ENCODE results near the gene IZUMO1.
"Not testable (repeated sequence)": the region's sequence is repeated elsewhere in the genome, so short reads cannot be mapped to it uniquely, and the experiment has no call there.

IZUMO1 gene

GRCh38 chr19:48746738-48747575, at the start of gene IZUMO1:
Gene IZUMO1 (minus strand): TSS chr19:48746909. CDS start chr19:48745859, 1,050 bp downstream.
- TF ChIP-seq CTCF (IDR thresholded peaks at IDR 0.05; ENCODE audit: low read depth, low read length): no peak
- peak within 1 kb of the TSS; percentile 56 to 66 for H3K4me3 ChIP-seq (replicated peaks in 1 of 2; ENCODE audit: low read depth in 2 of 2, low read length in 2 of 2)
- DNase-seq (ENCODE audit: low read depth in 2 of 2): peak; percentile 93 to 95

GRCh38 chr19:48795685-48796070, 49.0 kb upstream of the IZUMO1 start:
- H3K4me3 ChIP-seq (replicated peaks in 1 of 2; ENCODE audit: low read depth in 2 of 2, low read length in 2 of 2): no peak overlapping the region
- no peak for DNase-seq (ENCODE audit: low read depth in 2 of 2)
- no peak for TF ChIP-seq CTCF (IDR thresholded peaks at IDR 0.05; ENCODE audit: low read depth, low read length)

GRCh38 chr19:48795055-48795684, 48.5 kb upstream of the IZUMO1 start:
- DNase-seq (ENCODE audit: low read depth in 2 of 2): peak; percentile 94 to 96
- peak; percentile 89 for TF ChIP-seq CTCF (IDR thresholded peaks at IDR 0.05; ENCODE audit: low read depth, low read length)
- H3K4me3 ChIP-seq (replicated peaks in 1 of 2; ENCODE audit: low read depth in 2 of 2, low read length in 2 of 2): peak overlapping the region; percentile 47 to 49

GRCh38 chr19:48794291-48794690, 47.6 kb upstream of the IZUMO1 start:
- H3K4me3 ChIP-seq (replicated peaks in 1 of 2; ENCODE audit: low read depth in 2 of 2, low read length in 2 of 2): no peak overlapping the region
- TF ChIP-seq CTCF (IDR thresholded peaks at IDR 0.05; ENCODE audit: low read depth, low read length): no peak
- no peak for DNase-seq (ENCODE audit: low read depth in 2 of 2)

- TF ChIP-seq CTCF (IDR thresholded peaks at IDR 0.05; ENCODE audit: low read depth, low read length): no peak
- DNase-seq (ENCODE audit: low read depth in 2 of 2): no peak
- no peak overlapping the region for H3K4me3 ChIP-seq (replicated peaks in 1 of 2; ENCODE audit: low read depth in 2 of 2, low read length in 2 of 2)
Observed at GRCh38 chr19:48793271-48793670, 46.6 kb upstream of the IZUMO1 start.

GRCh38 chr19:48787331-48787730, 40.6 kb upstream of the IZUMO1 start:
- not testable (repeated sequence) for H3K4me3 ChIP-seq (replicated peaks in 1 of 2; ENCODE audit: low read depth in 2 of 2, low read length in 2 of 2); DNase-seq (ENCODE audit: low read depth in 2 of 2)

- H3K4me3 ChIP-seq (replicated peaks in 1 of 2; ENCODE audit: low read depth in 2 of 2, low read length in 2 of 2); DNase-seq (ENCODE audit: low read depth in 2 of 2): not testable (repeated sequence)
Observed at GRCh38 chr19:48786422-48786821, 39.7 kb upstream of the IZUMO1 start.

Measured in cardiac fibroblast (primary cell).